C4-2B (cell line): ENCODE measurements around the gene NFKB2.

ENCODE experiments used
- ZFX ChIP-seq: fragments of 450-650 bp; IDR thresholded peaks from 2 replicates; pipeline ENCODE4 v1.6.1; 2017
- TF ChIP-seq, protein P1 (sequence below): fragments of 450-650 bp; conservative IDR thresholded peaks from 2 replicates; pipeline ENCODE4 v1.5.1; 2017; ENCODE audit warnings: mild to moderate bottlenecking

DNA sequence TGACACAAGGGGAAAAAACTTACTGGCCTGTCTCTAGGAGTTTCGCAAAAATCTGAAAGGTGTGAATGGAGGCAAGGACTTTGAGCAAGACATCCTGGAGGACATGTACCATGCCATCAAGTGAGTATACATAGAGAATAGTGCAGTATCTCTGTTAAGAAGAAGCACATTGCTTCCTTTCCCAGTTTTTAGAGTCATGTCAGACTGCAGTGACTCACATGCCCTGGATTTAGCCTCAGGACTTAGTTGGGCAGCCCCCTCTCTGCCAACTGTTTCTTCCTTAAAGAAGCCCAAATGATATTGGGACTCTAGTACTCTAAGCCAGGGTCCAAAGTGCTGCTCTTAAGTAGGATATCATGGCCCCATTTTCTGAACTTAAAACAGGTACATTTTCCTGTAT lies 28.1 kb upstream of the NFKB2 start:
- TF ChIP-seq, protein P1, sequence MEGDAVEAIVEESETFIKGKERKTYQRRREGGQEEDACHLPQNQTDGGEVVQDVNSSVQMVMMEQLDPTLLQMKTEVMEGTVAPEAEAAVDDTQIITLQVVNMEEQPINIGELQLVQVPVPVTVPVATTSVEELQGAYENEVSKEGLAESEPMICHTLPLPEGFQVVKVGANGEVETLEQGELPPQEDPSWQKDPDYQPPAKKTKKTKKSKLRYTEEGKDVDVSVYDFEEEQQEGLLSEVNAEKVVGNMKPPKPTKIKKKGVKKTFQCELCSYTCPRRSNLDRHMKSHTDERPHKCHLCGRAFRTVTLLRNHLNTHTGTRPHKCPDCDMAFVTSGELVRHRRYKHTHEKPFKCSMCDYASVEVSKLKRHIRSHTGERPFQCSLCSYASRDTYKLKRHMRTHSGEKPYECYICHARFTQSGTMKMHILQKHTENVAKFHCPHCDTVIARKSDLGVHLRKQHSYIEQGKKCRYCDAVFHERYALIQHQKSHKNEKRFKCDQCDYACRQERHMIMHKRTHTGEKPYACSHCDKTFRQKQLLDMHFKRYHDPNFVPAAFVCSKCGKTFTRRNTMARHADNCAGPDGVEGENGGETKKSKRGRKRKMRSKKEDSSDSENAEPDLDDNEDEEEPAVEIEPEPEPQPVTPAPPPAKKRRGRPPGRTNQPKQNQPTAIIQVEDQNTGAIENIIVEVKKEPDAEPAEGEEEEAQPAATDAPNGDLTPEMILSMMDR: no peak
- no peak for TF ChIP-seq ZFX
